Gastroesophageal sphincter (tissue), 3 donors: ENCODE measurements around the gene PRODH2.

ENCODE experiments used
- EP300 ChIP-seq: sonication (generic); formaldehyde crosslinking; IDR thresholded peaks from one replicate; pipeline ENCODE4 v1.6.1; 2017; ENCODE audit warnings: antibody characterized with exemption, mild to moderate bottlenecking
- POLR2A ChIP-seq, 2 donors: fragments of 450-650 bp; IDR thresholded peaks; one replicate each; pipeline ENCODE4 v1.6.1; 2017; ENCODE audit warnings: antibody characterized with exemption in 2 of 2, mild to moderate bottlenecking in 2 of 2, moderate library complexity in 1 of 2
- POLR2AphosphoS5 ChIP-seq: sonication (generic); formaldehyde crosslinking; IDR thresholded peaks from one replicate; pipeline ENCODE4 v1.6.1; 2017; ENCODE audit warnings: antibody characterized with exemption
- TF ChIP-seq, protein P1 (sequence below), 4 experiments: fragments of 200-600 bp in 2 of 4; fragments of 450-650 bp in 2 of 4; sonication (generic) in 1 of 4; IDR thresholded peaks; one replicate each; pipeline ENCODE4 v1.5.1; 2017 to 2019; ENCODE audit warnings: antibody characterized with exemption in 4 of 4, mild to moderate bottlenecking in 2 of 4, moderate library complexity in 2 of 4

DNA sequence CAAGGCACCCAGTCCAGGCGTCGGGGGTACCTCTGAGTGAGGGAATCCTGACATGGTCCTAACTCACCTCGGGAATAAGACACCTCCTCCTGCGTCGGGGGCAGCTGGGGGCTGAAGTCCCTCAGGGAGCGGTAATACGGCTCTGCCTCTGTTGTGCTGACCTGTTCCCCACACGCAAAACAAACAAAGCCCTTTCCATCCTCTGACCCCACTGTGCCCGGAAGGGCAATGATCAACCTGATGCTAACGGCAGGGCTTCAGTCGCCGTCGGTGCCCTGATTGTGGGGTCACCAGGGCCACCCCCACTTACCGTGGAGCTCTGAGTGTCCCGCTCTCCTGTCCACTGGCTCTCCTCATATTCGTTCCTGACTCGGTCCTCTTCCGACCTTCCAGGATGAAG, 18.3 kb upstream of the PRODH2 start:
- TF ChIP-seq, protein P1, sequence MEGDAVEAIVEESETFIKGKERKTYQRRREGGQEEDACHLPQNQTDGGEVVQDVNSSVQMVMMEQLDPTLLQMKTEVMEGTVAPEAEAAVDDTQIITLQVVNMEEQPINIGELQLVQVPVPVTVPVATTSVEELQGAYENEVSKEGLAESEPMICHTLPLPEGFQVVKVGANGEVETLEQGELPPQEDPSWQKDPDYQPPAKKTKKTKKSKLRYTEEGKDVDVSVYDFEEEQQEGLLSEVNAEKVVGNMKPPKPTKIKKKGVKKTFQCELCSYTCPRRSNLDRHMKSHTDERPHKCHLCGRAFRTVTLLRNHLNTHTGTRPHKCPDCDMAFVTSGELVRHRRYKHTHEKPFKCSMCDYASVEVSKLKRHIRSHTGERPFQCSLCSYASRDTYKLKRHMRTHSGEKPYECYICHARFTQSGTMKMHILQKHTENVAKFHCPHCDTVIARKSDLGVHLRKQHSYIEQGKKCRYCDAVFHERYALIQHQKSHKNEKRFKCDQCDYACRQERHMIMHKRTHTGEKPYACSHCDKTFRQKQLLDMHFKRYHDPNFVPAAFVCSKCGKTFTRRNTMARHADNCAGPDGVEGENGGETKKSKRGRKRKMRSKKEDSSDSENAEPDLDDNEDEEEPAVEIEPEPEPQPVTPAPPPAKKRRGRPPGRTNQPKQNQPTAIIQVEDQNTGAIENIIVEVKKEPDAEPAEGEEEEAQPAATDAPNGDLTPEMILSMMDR (IDR thresholded peaks at IDR 0.05), result no peak
- TF ChIP-seq EP300 (no peak), POLR2A (IDR thresholded peaks at IDR 0.05) (no peak), POLR2AphosphoS5 (no peak)
